Measurements from ENCODE around the gene CRMP1.
A peak's percentile ranks its signal among the peaks of the same experiment; 100 is the strongest.

The CRMP1 gene

DNA sequence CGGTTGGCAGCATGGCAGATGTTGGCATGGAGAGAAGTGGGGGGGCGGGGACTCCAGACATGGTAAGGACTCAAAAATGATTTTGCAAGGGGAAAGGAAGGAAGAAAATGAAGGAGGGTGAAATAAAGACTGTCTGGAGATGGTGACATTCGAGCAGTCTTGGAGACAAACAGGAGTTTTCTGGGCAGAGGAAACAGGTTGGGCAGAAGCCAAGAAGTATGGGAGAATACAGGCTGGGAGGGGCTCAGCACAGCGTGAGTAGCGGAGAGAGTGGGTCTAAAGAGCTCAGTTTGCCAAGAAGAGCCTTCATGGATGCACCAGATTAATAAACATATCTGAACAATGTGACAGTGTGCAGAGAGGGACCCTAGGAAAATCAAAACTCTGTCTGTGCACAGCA lies 13.3 kb upstream of the CRMP1 start:
- TF ChIP-seq, protein P1, sequence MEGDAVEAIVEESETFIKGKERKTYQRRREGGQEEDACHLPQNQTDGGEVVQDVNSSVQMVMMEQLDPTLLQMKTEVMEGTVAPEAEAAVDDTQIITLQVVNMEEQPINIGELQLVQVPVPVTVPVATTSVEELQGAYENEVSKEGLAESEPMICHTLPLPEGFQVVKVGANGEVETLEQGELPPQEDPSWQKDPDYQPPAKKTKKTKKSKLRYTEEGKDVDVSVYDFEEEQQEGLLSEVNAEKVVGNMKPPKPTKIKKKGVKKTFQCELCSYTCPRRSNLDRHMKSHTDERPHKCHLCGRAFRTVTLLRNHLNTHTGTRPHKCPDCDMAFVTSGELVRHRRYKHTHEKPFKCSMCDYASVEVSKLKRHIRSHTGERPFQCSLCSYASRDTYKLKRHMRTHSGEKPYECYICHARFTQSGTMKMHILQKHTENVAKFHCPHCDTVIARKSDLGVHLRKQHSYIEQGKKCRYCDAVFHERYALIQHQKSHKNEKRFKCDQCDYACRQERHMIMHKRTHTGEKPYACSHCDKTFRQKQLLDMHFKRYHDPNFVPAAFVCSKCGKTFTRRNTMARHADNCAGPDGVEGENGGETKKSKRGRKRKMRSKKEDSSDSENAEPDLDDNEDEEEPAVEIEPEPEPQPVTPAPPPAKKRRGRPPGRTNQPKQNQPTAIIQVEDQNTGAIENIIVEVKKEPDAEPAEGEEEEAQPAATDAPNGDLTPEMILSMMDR (conservative IDR thresholded peaks at IDR 0.05) = no peak
- H3K27ac ChIP-seq = peak overlapping the region; percentile 45; the same call in 1 of the 2 replicates

DNA sequence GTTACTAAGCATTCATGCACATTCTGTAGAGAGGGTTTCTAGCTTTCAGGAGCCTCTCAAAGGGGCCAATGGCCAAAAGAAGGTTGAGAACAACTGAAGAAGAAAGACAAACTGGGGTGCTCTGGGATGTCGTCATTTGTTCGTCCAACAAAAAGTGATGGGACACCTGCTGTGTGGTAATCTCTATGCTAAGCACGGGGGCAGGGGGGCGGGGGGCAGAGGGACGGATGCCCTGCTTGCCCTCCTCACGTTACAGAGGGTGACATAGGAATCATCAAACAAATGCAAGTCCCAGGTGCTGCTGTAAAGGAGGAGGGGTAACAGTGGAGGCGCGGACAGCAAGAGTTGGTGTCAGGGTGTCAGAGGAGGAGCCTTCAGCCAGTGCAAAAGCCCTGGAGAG lies 12.8 kb upstream of the CRMP1 start:
- H3K27ac ChIP-seq = peak overlapping the region; percentile 45
- TF ChIP-seq, protein P1 (conservative IDR thresholded peaks at IDR 0.05) = no peak

- no peak overlapping the region for H3K27ac ChIP-seq
- TF ChIP-seq, protein P1 (conservative IDR thresholded peaks at IDR 0.05) = no peak
Observed at GRCh38 chr4:5900844-5901243, 8.0 kb upstream of the CRMP1 start.

- H3K27ac ChIP-seq = no peak overlapping the region
- TF ChIP-seq, protein P1 (conservative IDR thresholded peaks at IDR 0.05) = no peak
Observed at GRCh38 chr4:5899881-5900280, 7.0 kb upstream of the CRMP1 start.

- TF ChIP-seq, protein P1 (conservative IDR thresholded peaks at IDR 0.05) = no peak
- H3K27ac ChIP-seq = no peak overlapping the region
Observed at GRCh38 chr4:5899396-5899795, 6.5 kb upstream of the CRMP1 start.

GRCh38 chr4:5897674-5898073 lies 4.8 kb upstream of the CRMP1 start:
- H3K27ac ChIP-seq = no peak overlapping the region
- TF ChIP-seq, protein P1 (conservative IDR thresholded peaks at IDR 0.05) = no peak

- no peak overlapping the region for H3K27ac ChIP-seq
- TF ChIP-seq, protein P1 (conservative IDR thresholded peaks at IDR 0.05) = no peak
Observed at GRCh38 chr4:5895287-5895686, 2.4 kb upstream of the CRMP1 start.

DNA sequence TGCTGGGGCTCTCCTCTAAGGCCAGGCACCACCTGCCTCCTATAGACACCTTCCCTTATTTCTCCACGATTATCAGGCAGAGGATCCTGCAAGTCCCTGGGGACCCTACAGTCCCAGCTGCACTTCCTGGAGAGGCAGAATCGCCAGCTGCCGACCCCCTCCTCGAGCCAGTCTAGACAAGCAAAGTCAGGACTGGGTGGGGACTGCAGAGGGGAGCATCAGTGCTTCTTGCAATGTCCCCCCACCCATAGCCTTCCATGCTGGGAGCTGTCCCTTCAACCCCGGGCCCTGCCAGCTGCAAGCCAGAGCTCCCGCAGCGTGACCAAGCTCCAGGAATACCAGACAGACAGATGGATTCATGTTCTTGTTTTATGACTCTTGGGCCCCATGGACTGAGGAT lies 1.4 kb upstream of the CRMP1 start:
- no peak overlapping the region for H3K27ac ChIP-seq
- TF ChIP-seq, protein P1 (conservative IDR thresholded peaks at IDR 0.05) = no peak

All from VCaP (cell line).